ENCODE results near the gene C5orf58. TPM values are rescaled to one million over a fixed set of nuclear protein-coding genes. Genes with fewer than 3 reads are reported as not detected.

The C5orf58 gene
- total RNA-seq, 1 donor: not detected

- DNase-seq (ENCODE audit: low read depth): no peak
- TF ChIP-seq, protein P1, sequence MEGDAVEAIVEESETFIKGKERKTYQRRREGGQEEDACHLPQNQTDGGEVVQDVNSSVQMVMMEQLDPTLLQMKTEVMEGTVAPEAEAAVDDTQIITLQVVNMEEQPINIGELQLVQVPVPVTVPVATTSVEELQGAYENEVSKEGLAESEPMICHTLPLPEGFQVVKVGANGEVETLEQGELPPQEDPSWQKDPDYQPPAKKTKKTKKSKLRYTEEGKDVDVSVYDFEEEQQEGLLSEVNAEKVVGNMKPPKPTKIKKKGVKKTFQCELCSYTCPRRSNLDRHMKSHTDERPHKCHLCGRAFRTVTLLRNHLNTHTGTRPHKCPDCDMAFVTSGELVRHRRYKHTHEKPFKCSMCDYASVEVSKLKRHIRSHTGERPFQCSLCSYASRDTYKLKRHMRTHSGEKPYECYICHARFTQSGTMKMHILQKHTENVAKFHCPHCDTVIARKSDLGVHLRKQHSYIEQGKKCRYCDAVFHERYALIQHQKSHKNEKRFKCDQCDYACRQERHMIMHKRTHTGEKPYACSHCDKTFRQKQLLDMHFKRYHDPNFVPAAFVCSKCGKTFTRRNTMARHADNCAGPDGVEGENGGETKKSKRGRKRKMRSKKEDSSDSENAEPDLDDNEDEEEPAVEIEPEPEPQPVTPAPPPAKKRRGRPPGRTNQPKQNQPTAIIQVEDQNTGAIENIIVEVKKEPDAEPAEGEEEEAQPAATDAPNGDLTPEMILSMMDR (IDR thresholded peaks at IDR 0.05; ENCODE audit: insufficient read depth, low read depth, low read length): no peak
- no peak overlapping the region for H3K4me3 ChIP-seq (ENCODE audit: low read depth, low read length)
These were observed 57.7 kb downstream of the C5orf58 start for GRCh38 chr5:170290498-170290897.

GRCh38 chr5:170292179-170293104, 59.7 kb downstream of the C5orf58 start:
- TF ChIP-seq, protein P1 (IDR thresholded peaks at IDR 0.05; ENCODE audit: insufficient read depth, low read depth, low read length): no peak
- DNase-seq (ENCODE audit: low read depth): no peak
- no peak overlapping the region for H3K4me3 ChIP-seq (ENCODE audit: low read depth, low read length)

DNA sequence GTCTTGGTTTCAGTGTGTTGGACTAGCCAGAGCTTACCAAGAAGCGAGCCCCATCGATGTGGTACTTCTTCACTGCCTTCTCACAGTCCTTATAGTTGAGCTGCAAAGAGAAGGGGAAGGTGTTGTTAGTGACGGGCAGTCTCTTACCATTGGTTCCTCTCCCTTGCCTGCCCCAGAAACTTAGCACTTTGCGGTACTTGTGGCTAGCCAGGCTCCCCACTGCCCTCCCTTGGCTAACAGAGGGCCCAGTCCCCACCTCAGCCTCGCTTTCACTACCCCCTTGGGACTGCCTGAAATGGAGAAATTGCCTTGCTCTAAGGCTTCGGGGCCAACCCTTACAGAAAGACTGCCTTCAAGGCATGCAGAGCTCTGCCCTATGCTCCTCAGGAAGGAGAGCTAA, 60.5 kb downstream of the C5orf58 start:
- H3K4me3 ChIP-seq (ENCODE audit: low read depth, low read length): no peak overlapping the region
- DNase-seq (ENCODE audit: low read depth): no peak
- TF ChIP-seq, protein P1 (IDR thresholded peaks at IDR 0.05; ENCODE audit: insufficient read depth, low read depth, low read length): no peak

- TF ChIP-seq, protein P1 (IDR thresholded peaks at IDR 0.05; ENCODE audit: insufficient read depth, low read depth, low read length): no peak
- DNase-seq (ENCODE audit: low read depth): no peak
These were observed 61.3 kb downstream of the C5orf58 start for GRCh38 chr5:170294057-170294456.

GRCh38 chr5:170294556-170294955, 61.8 kb downstream of the C5orf58 start:
- TF ChIP-seq, protein P1 (IDR thresholded peaks at IDR 0.05; ENCODE audit: insufficient read depth, low read depth, low read length): no peak
- no peak for DNase-seq (ENCODE audit: low read depth)
- no peak overlapping the region for H3K4me3 ChIP-seq (ENCODE audit: low read depth, low read length)

More at GRCh38 chr5:170294057-170294456, 61.3 kb downstream of the C5orf58 start:
- H3K4me3 ChIP-seq (ENCODE audit: low read depth, low read length): no peak overlapping the region

Other genes with a start within 250 kb of the C5orf58 start
- gene FOXI1, start 127.1 kb upstream of the C5orf58 start, total RNA-seq: not detected in 2 replicates
- gene LCP2, start 64.8 kb downstream of the C5orf58 start, total RNA-seq: not detected in 2 replicates
- gene KCNMB1, start 156.4 kb downstream of the C5orf58 start, total RNA-seq: under 0.01 TPM in 1 of 2 replicates, not detected in the other